GM18498 (cell line): ENCODE data around the gene ACSL1.

Experiments
- ATAC-seq: cut with Tn5 transposase; IDR thresholded peaks from one replicate; pipeline ENCODE4 v1.9.1; 2021; ENCODE audit warnings: mild to moderate bottlenecking, moderate library complexity; ENCODE audit not compliant: unreplicated experiment

Gene ACSL1

DNA sequence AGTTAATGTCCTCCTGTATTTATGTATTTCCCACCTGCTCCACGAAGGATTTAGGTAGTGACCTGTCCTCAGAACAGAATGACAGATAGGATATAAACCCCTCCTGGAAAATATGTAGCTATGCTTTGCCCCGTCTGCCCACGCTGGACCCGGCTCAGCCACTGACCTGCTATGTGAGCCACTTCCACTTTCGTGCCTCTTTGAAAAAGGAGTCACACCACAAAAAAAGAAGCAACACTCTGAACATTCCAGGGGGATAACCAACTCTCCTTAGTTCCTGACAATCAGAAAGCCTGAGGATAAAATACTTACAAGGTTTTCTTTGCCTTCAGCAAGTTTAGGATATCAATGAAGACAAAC is 11.1 kb downstream of the ACSL1 start:
- ATAC-seq: no peak

DNA sequence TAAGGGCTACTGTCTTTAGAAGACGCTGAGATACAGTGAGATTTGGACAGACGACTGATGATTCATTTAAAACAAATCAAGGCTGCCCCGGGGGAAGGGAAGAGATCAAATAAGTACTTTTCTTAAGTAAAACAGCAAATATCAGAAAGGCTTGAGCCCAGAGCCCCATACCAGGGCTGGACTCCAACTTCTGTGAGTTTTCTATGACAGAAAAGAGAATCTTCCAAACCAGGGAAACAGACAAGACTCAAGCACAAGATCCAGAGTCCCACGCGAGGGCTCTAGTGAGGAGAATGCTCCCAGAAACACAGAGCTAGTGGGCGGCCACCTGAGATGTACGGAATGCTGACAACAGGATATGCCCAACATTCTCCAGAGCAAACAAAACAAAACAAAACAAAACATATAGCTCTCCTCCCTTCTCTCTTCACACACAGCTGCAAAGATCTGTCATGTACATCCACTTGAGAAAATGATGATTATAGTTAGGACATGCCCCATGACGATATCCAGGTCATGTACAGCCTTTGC is 13.1 kb downstream of the ACSL1 start:
- ATAC-seq: no peak

GRCh38 chr4:184812199-184812542 is 13.6 kb downstream of the ACSL1 start:
- no peak for ATAC-seq

DNA sequence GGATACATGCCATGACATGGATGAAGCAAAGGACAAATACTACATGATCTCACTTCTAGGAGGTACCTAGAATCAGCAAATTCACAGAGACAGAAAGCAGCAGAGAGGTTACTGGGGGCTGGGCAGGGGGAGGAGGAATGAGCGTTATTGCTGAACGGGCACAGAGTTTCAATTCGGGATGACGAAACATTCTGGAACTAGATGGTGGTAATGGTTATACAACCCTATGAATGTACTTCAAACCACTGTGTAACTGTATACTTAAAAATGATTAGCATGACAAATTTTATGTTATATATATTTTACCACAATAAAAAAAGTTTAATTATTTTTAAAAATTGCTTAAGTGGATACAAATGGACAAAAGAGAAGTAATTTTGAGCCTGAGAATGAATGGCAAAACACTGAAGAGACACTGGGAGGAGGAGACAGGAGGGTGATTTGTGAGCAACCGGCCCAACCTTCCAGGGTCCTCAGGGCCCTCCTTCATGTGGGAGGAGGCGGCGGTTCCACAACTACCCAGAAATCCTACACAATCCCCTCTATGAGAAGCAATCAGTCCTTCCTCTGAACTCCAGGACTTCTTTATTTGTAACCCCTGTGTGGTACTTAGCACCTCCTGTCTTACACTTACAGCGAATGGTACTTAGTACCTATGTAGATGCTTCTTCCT is 14.1 kb downstream of the ACSL1 start:
- ATAC-seq: no peak

GRCh38 chr4:184810720-184811119 is 15.0 kb downstream of the ACSL1 start:
- no peak for ATAC-seq

GRCh38 chr4:184808713-184809050 is 17.1 kb downstream of the ACSL1 start:
- ATAC-seq: no peak

- no peak for ATAC-seq
Observed at GRCh38 chr4:184807797-184808712, 17.7 kb downstream of the ACSL1 start.

DNA sequence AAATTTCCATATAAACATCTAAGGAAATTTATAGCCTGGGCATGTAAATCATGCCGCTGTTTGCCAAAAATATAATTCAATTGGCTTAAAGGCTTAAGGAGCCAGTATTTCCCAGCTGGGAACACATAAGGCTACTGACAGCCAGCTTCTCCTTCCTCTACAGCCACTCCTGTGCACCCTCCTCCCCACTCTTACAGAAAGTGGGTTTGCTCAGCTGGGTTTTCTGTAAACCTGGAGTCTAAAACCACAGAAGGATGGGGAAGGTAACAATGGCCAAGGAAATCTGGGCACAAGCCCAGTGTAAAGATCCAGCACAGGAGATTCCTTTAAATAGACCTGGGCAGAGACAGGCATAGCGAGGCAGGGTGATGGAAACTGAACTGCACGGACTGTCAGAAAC is 18.5 kb downstream of the ACSL1 start:
- no peak for ATAC-seq

GRCh38 chr4:184806711-184807110 is 19.1 kb downstream of the ACSL1 start:
- ATAC-seq: no peak

GRCh38 chr4:184806229-184806550 is 19.6 kb downstream of the ACSL1 start:
- ATAC-seq: no peak

GRCh38 chr4:184805462-184806228 is 20.1 kb downstream of the ACSL1 start:
- peak; percentile 88 for ATAC-seq

DNA sequence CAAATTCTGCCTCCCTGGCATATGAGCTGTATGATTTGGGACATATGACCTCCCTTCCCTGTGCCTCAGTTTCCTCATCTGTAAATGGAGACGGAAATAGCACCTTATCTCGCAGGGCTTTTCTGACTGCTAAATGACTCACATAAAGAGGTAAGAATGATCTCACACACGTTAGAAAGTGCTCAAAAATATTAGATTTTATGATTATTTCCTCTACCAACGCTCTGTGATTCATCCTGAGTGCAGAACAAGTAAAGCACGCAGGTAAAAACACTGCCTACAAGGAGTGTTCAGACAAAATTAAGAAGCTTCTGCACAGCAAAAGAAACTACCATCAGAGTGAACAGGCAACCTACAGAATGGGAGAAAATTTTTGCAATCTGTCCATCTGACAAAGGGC is 21.1 kb downstream of the ACSL1 start:
- no peak for ATAC-seq

- no peak for ATAC-seq
Observed at GRCh38 chr4:184803874-184804273, 21.9 kb downstream of the ACSL1 start.

GRCh38 chr4:184803133-184803532 is 22.6 kb downstream of the ACSL1 start:
- ATAC-seq: no peak

- ATAC-seq: no peak
Observed at GRCh38 chr4:184802697-184803015, 23.1 kb downstream of the ACSL1 start.

- ATAC-seq: no peak
Observed at GRCh38 chr4:184801781-184802696, 23.7 kb downstream of the ACSL1 start.

DNA sequence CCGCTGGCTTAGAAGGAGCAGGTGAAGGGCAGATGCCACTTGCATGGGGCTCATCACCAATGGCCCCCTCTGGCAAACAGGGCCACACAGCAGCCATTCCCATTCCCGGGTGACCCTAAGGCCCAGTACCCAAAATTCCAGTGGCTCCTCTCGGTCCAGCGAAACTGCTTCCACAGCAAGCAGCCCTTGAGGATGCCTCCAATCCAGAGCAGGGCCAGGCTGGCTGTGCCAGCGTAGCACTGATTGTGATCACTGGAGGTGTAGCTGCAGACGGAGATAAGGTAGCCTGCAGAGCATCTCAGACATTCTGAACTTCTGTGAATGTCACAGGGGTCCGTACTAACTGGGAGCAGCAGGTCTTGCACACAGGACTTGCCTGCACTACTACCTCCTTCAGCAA is 27.3 kb downstream of the ACSL1 start:
- ATAC-seq: no peak

GRCh38 chr4:184796906-184797305 is 28.9 kb downstream of the ACSL1 start:
- ATAC-seq: no peak

- no peak for ATAC-seq
Observed at GRCh38 chr4:184795214-184795844, 30.4 kb downstream of the ACSL1 start.

- no peak for ATAC-seq
Observed at GRCh38 chr4:184794470-184794869, 31.3 kb downstream of the ACSL1 start.
